ENCODE measurements around the gene RABGGTB. TPM values are rescaled to one million over a fixed set of nuclear protein-coding genes. Genes with fewer than 3 reads are reported as not detected.
"Not testable (repeated sequence)": the region's sequence is repeated elsewhere in the genome, so short reads cannot be mapped to it uniquely, and the experiment has no call there.

The RABGGTB gene
- polyA plus RNA-seq, 2 donors = 44.8 to 47.5 TPM

GRCh38 chr1:75792091-75792490, 6.0 kb downstream of the RABGGTB start:
- Histone ChIP-seq H3K4me3 (ENCODE audit: low read depth in 1 of 2, low read length in 2 of 2) (no peak overlapping the region), H3K27me3 (ENCODE audit: control insufficient read depth in 1 of 2, insufficient read depth in 2 of 2, low read length in 2 of 2) (no peaks in the 10 kb centered on the region), H3K27ac (ENCODE audit: low read depth in 2 of 2, low read length in 1 of 2) (no peak overlapping the region), H3K9me3 (ENCODE audit: control insufficient read depth in 2 of 2, insufficient read depth in 1 of 2, low read depth in 1 of 2, low read length in 1 of 2) (no peaks in the 10 kb centered on the region), H3K4me1 (ENCODE audit: control insufficient read depth in 2 of 2, insufficient read depth in 2 of 2, low read length in 1 of 2) (peaks cover 0 to 2% of the 10 kb centered on the region in 2 donors), H3K36me3 (ENCODE audit: control insufficient read depth in 2 of 2, insufficient read depth in 2 of 2, low read length in 1 of 2) (peaks cover 2 to 26% of the 10 kb centered on the region in 2 donors)
- WGBS, 2 donors = 91 to 96% methylated on average over 3 of the region's 3 CpGs

- 97% methylated on average over 2 of the region's 2 CpGs for WGBS, 2 donors
- Histone ChIP-seq H3K27me3 (ENCODE audit: control insufficient read depth in 1 of 2, insufficient read depth in 2 of 2, low read length in 2 of 2) (no peaks in the 10 kb centered on the region), H3K4me1 (ENCODE audit: control insufficient read depth in 2 of 2, insufficient read depth in 2 of 2, low read length in 1 of 2) (no peaks in the 10 kb centered on the region), H3K36me3 (ENCODE audit: control insufficient read depth in 2 of 2, insufficient read depth in 2 of 2, low read length in 1 of 2) (peaks cover 2 to 28% of the 10 kb centered on the region in 2 donors), H3K4me3 (ENCODE audit: low read depth in 1 of 2, low read length in 2 of 2) (no peak overlapping the region), H3K9me3 (ENCODE audit: control insufficient read depth in 2 of 2, insufficient read depth in 1 of 2, low read depth in 1 of 2, low read length in 1 of 2) (no peaks in the 10 kb centered on the region), H3K27ac (ENCODE audit: low read depth in 2 of 2, low read length in 1 of 2) (no peak overlapping the region)
These were observed 8.3 kb downstream of the RABGGTB start for GRCh38 chr1:75794382-75794781.

DNA sequence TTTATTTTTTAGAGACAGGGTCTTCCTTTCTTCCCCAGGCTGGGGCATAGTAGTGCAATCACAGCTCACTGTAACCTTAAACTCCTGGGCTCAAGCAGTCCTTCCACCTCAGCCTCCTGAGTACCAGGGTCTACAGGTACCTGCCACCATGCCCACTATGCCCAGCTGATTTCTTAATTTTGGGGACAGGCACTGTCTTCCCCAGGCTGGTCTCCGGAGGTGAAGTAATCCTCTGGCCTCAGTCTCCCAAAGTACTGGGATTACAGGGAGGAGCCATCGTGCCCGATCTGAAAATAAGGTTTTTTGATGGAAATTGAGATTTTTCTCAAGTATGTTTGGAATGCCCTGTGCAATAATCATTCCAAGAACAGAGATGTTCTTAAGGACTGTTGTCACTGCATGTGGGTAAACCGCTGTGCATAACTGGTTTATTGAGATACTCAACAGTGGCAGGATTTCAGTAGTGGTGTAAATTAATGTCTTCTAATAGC, 9.7 kb downstream of the RABGGTB start:
- 93 to 98% methylated on average over 4 of the region's 4 CpGs for WGBS, 2 donors
- H3K4me3 ChIP-seq (ENCODE audit: low read depth in 1 of 2, low read length in 2 of 2) = no peak overlapping the region
- no peaks in the 10 kb centered on the region for H3K27me3 ChIP-seq (ENCODE audit: control insufficient read depth in 1 of 2, insufficient read depth in 2 of 2, low read length in 2 of 2)
- H3K9me3 ChIP-seq (ENCODE audit: control insufficient read depth in 2 of 2, insufficient read depth in 1 of 2, low read depth in 1 of 2, low read length in 1 of 2) = no peaks in the 10 kb centered on the region
- no peaks in the 10 kb centered on the region for H3K4me1 ChIP-seq (ENCODE audit: control insufficient read depth in 2 of 2, insufficient read depth in 2 of 2, low read length in 1 of 2)
- peaks cover 2 to 28% of the 10 kb centered on the region in 2 donors for H3K36me3 ChIP-seq (ENCODE audit: control insufficient read depth in 2 of 2, insufficient read depth in 2 of 2, low read length in 1 of 2)
- no peak overlapping the region for H3K27ac ChIP-seq (ENCODE audit: low read depth in 2 of 2, low read length in 1 of 2)

- H3K4me1 ChIP-seq (ENCODE audit: control insufficient read depth in 2 of 2, insufficient read depth in 2 of 2, low read length in 1 of 2) = no peaks in the 10 kb centered on the region
- H3K4me3 ChIP-seq (ENCODE audit: low read depth in 1 of 2, low read length in 2 of 2) = no peak within 1 kb of the TSS
- H3K27ac ChIP-seq (ENCODE audit: low read depth in 2 of 2, low read length in 1 of 2) = no peak within 1 kb of the TSS
- 82 to 87% methylated on average over 34 of the region's 34 CpGs for WGBS, 2 donors
- peaks cover 2 to 28% of the 10 kb centered on the region in 2 donors for H3K36me3 ChIP-seq (ENCODE audit: control insufficient read depth in 2 of 2, insufficient read depth in 2 of 2, low read length in 1 of 2)
- no peaks in the 10 kb centered on the region for H3K9me3 ChIP-seq (ENCODE audit: control insufficient read depth in 2 of 2, insufficient read depth in 1 of 2, low read depth in 1 of 2, low read length in 1 of 2)
- no peaks in the 10 kb centered on the region for H3K27me3 ChIP-seq (ENCODE audit: control insufficient read depth in 1 of 2, insufficient read depth in 2 of 2, low read length in 2 of 2)
These were observed 10.6 kb downstream of the RABGGTB start, which contains the start of gene MSH4 for GRCh38 chr1:75796376-75797272. Gene MSH4, plus strand, starts transcription at chr1:75796882. Its CDS starts 104 bp downstream, at chr1:75796986.

DNA sequence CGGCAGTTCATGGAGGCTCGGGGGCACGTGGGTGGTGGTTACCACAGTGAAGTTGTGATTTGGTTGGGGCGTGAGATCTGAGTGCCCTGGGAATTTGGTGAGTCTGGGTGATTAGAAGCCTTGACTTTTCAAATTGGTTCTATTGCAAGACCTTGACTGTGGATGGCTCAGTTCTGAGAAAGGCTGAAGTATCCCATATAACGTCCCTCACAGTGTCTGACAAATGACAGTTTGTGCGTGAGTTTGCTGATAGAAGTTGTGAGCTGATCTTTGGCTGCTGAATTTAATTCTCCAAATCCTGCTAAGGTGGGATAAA, 11.2 kb downstream of the RABGGTB start:
- WGBS, 2 donors = 81 to 82% methylated on average over 6 of the region's 6 CpGs
- H3K27me3 ChIP-seq (ENCODE audit: control insufficient read depth in 1 of 2, insufficient read depth in 2 of 2, low read length in 2 of 2) = no peaks in the 10 kb centered on the region
- peaks cover 2 to 26% of the 10 kb centered on the region in 2 donors for H3K36me3 ChIP-seq (ENCODE audit: control insufficient read depth in 2 of 2, insufficient read depth in 2 of 2, low read length in 1 of 2)

DNA sequence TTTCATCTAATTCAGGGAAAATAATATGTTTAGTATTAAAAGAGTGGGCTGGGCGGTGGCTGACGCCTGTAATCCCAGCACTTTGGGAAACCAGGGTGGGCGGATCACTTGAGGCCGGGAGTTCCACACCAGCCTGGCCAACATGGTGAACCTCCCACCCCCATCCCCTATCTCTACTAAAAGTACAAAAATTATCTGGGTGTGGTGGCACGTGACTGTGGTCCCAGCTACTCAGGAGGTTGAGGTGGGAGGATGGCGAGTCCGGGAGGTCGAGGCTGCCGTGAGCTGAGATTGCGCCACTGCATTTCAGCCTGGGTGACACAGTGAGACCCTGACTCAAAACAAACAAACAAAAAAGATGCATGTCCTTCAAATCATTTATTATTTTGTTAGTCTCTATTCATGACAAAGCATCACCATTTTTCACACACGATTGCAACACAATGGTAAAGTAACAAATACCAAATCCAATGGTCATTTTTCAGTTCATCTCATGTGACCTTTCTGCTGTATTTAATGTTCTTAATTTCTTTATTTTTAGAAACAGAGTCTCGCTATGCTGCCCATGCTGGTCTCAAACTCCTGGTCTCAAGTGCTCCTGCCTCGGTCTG, 11.7 kb downstream of the RABGGTB start:
- H3K4me3 ChIP-seq (ENCODE audit: low read depth in 1 of 2, low read length in 2 of 2) = no peak overlapping the region
- no peaks in the 10 kb centered on the region for H3K9me3 ChIP-seq (ENCODE audit: control insufficient read depth in 2 of 2, insufficient read depth in 1 of 2, low read depth in 1 of 2, low read length in 1 of 2)
- H3K27me3 ChIP-seq (ENCODE audit: control insufficient read depth in 1 of 2, insufficient read depth in 2 of 2, low read length in 2 of 2) = no peaks in the 10 kb centered on the region
- H3K36me3 ChIP-seq (ENCODE audit: control insufficient read depth in 2 of 2, insufficient read depth in 2 of 2, low read length in 1 of 2) = peaks cover 2 to 24% of the 10 kb centered on the region in 2 donors
- H3K4me1 ChIP-seq (ENCODE audit: control insufficient read depth in 2 of 2, insufficient read depth in 2 of 2, low read length in 1 of 2) = no peaks in the 10 kb centered on the region
- WGBS, 2 donors = 90 to 93% methylated on average over 13 of the region's 13 CpGs
- no peak overlapping the region for H3K27ac ChIP-seq (ENCODE audit: low read depth in 2 of 2, low read length in 1 of 2)

More for the DNA sequence above, 11.2 kb downstream of the RABGGTB start:
- Histone ChIP-seq H3K4me1 (ENCODE audit: control insufficient read depth in 2 of 2, insufficient read depth in 2 of 2, low read length in 1 of 2) (no peaks in the 10 kb centered on the region), H3K27ac (ENCODE audit: low read depth in 2 of 2, low read length in 1 of 2) (no peak overlapping the region), H3K9me3 (ENCODE audit: control insufficient read depth in 2 of 2, insufficient read depth in 1 of 2, low read depth in 1 of 2, low read length in 1 of 2) (no peaks in the 10 kb centered on the region), H3K4me3 (ENCODE audit: low read depth in 1 of 2, low read length in 2 of 2) (no peak overlapping the region)

GRCh38 chr1:75801480-75801879, 15.4 kb downstream of the RABGGTB start:
- H3K27me3 ChIP-seq (ENCODE audit: control insufficient read depth in 1 of 2, insufficient read depth in 2 of 2, low read length in 2 of 2); H3K36me3 ChIP-seq (ENCODE audit: control insufficient read depth in 2 of 2, insufficient read depth in 2 of 2, low read length in 1 of 2); H3K4me1 ChIP-seq (ENCODE audit: control insufficient read depth in 2 of 2, insufficient read depth in 2 of 2, low read length in 1 of 2); H3K9me3 ChIP-seq (ENCODE audit: control insufficient read depth in 2 of 2, insufficient read depth in 1 of 2, low read depth in 1 of 2, low read length in 1 of 2); H3K4me3 ChIP-seq (ENCODE audit: low read depth in 1 of 2, low read length in 2 of 2); H3K27ac ChIP-seq (ENCODE audit: low read depth in 2 of 2, low read length in 1 of 2): not testable (repeated sequence)
- WGBS, 2 donors = 98% methylated on average over 2 of the region's 2 CpGs

- H3K27me3 ChIP-seq (ENCODE audit: control insufficient read depth in 1 of 2, insufficient read depth in 2 of 2, low read length in 2 of 2) = no peaks in the 10 kb centered on the region
- no peak overlapping the region for H3K4me3 ChIP-seq (ENCODE audit: low read depth in 1 of 2, low read length in 2 of 2)
- WGBS, 2 donors = 86 to 88% methylated on average over 4 of the region's 4 CpGs
- H3K36me3 ChIP-seq (ENCODE audit: control insufficient read depth in 2 of 2, insufficient read depth in 2 of 2, low read length in 1 of 2) = no peaks in the 10 kb centered on the region
- no peaks in the 10 kb centered on the region for H3K4me1 ChIP-seq (ENCODE audit: control insufficient read depth in 2 of 2, insufficient read depth in 2 of 2, low read length in 1 of 2)
- H3K9me3 ChIP-seq (ENCODE audit: control insufficient read depth in 2 of 2, insufficient read depth in 1 of 2, low read depth in 1 of 2, low read length in 1 of 2) = no peaks in the 10 kb centered on the region
- no peak overlapping the region for H3K27ac ChIP-seq (ENCODE audit: low read depth in 2 of 2, low read length in 1 of 2)
These were observed 22.9 kb downstream of the RABGGTB start for GRCh38 chr1:75808921-75809320.

- WGBS, 2 donors = 87 to 93% methylated on average over 3 of the region's 3 CpGs
These were observed 24.1 kb downstream of the RABGGTB start for GRCh38 chr1:75810113-75810512.

More at GRCh38 chr1:75810113-75810512, 24.1 kb downstream of the RABGGTB start:
- H3K27me3 ChIP-seq (ENCODE audit: control insufficient read depth in 1 of 2, insufficient read depth in 2 of 2, low read length in 2 of 2); H3K4me3 ChIP-seq (ENCODE audit: low read depth in 1 of 2, low read length in 2 of 2); H3K9me3 ChIP-seq (ENCODE audit: control insufficient read depth in 2 of 2, insufficient read depth in 1 of 2, low read depth in 1 of 2, low read length in 1 of 2); H3K4me1 ChIP-seq (ENCODE audit: control insufficient read depth in 2 of 2, insufficient read depth in 2 of 2, low read length in 1 of 2); H3K36me3 ChIP-seq (ENCODE audit: control insufficient read depth in 2 of 2, insufficient read depth in 2 of 2, low read length in 1 of 2); H3K27ac ChIP-seq (ENCODE audit: low read depth in 2 of 2, low read length in 1 of 2): not testable (repeated sequence)

Measured in esophagus (tissue), 2 donors.